Stomach smooth muscle (tissue), 2 donors: ENCODE measurements around the gene CNNM1.

ENCODE experiments used
- H3K27ac ChIP-seq: one replicate; pipeline ENCODE4 v1.7.0; 2013; ENCODE audit warnings: mild to moderate bottlenecking, low read length, inconsistent platforms
- H3K27me3 ChIP-seq, 2 donors: one replicate each; pipeline ENCODE4 v1.7.0; 2013; ENCODE audit warnings: low read length in 2 of 2; ENCODE audit not compliant: insufficient read depth in 2 of 2, control insufficient read depth in 1 of 2
- H3K36me3 ChIP-seq, 2 donors: one replicate each; pipeline ENCODE4 v1.7.0; 2013; ENCODE audit warnings: low read length in 2 of 2; ENCODE audit not compliant: control insufficient read depth in 2 of 2, insufficient read depth in 2 of 2
- H3K4me1 ChIP-seq: one replicate; pipeline ENCODE4 v1.7.0; 2013; ENCODE audit warnings: low read length; ENCODE audit not compliant: control insufficient read depth, insufficient read depth
- H3K4me3 ChIP-seq, 2 donors: one replicate each; pipeline ENCODE4 v1.7.0; 2013; ENCODE audit warnings: low read length in 2 of 2
- H3K9ac ChIP-seq, 2 donors: one replicate each; pipeline ENCODE4 v1.7.0; 2013; ENCODE audit warnings: low read length in 2 of 2, mild to moderate bottlenecking in 1 of 2
- H3K9me3 ChIP-seq, 2 donors: one replicate each; pipeline ENCODE4 v1.7.0; 2013; ENCODE audit warnings: low read length in 2 of 2; ENCODE audit not compliant: control insufficient read depth in 2 of 2
- donor health status: healthy.
- donor health status: Pancreatic carcinoma.

The CNNM1 gene

DNA sequence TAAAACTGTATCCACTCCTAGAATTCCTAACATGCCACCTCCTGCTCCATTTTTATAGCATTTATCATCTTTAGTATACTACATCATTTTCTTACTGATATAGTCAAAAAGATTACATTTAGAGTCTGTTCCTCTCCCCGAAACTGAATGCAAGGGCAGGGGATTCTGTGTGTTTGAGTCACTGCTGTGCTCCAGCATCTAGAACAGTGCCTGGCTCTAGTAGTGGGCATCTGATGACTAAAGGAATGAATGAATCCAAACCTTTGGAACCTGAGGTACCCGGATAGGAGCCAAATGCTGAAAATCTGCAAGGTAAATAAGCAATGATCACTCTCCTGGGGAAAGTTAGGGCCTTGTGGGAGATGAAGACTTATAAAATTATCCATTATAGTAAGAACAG lies 82.4 kb downstream of the CNNM1 start:
- peaks cover 2 to 9% of the 10 kb centered on the region in 2 donors for H3K36me3 ChIP-seq
- no peaks in the 10 kb centered on the region for H3K9me3 ChIP-seq
- H3K4me3 ChIP-seq, result no peak overlapping the region
- no peaks in the 10 kb centered on the region for H3K27me3 ChIP-seq
- no peak overlapping the region for H3K27ac ChIP-seq
- H3K9ac ChIP-seq, result no peak overlapping the region
- H3K4me1 ChIP-seq, result no peaks in the 10 kb centered on the region

DNA sequence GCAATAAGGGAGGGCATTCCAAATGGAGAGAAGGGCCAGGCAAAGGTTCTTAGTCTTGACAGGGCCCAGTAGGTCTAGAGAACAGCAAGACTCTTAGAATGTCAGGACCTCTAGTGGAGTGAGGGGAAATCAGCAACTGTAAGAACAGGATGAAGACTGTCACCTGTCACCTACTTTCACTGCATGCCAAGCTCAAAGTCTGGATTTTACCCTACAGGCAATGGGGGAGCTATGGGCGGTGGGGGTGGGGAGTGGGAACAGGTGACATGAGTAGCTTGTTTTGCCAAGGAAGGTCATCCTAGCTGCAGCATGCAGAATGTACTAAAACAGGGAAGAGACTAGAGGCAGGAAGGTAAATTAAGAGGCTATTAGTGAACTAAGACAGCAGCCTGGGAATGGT lies 82.9 kb downstream of the CNNM1 start:
- Histone ChIP-seq H3K9me3 (no peaks in the 10 kb centered on the region), H3K27me3 (no peaks in the 10 kb centered on the region), H3K36me3 (peaks cover 0 to 5% of the 10 kb centered on the region in 2 donors), H3K4me3 (no peak overlapping the region), H3K4me1 (no peaks in the 10 kb centered on the region), H3K9ac (no peak overlapping the region), H3K27ac (no peak overlapping the region)

DNA sequence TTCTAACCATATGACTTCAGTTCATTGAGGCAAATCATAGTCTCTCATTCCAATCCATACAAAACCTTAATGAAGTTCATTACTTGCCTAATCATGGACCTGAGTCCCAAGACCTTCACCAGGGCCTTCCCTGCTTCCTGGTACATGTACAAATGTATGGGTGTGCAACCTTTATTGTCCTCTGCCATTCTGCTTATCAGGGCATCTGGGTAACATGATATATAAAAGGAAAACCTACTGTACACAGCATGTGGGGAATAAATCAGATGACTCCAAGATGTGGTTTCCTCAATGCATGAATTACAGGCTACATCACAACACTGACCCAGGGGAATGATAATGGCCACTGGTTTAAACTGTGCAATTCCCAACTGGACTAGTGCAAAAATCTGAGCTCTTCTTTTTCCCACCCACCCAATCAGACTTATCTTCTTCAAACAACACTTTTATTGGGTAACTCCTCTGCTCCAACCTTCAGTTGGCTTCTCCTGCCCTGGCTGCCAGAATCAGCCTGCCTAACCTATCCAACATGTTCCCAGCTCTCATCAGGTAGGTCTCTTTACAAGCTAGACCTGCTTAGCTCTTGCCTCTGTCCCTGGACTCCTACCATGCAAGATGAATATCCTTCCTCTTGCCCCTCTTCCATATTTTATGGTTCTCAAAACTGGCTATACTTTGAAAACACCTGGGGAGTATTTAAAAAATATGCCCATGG lies 89.9 kb downstream of the CNNM1 start:
- Histone ChIP-seq H3K9ac (no peak overlapping the region), H3K9me3 (no peaks in the 10 kb centered on the region), H3K27me3 (no peaks in the 10 kb centered on the region), H3K4me1 (no peaks in the 10 kb centered on the region), H3K27ac (no peak overlapping the region), H3K36me3 (peaks cover 8 to 21% of the 10 kb centered on the region in 2 donors), H3K4me3 (no peak overlapping the region)

GRCh38 chr10:99419688-99420087 lies 90.5 kb downstream of the CNNM1 start:
- Histone ChIP-seq H3K27ac (no peak overlapping the region), H3K36me3 (peaks cover 8 to 22% of the 10 kb centered on the region in 2 donors), H3K27me3 (no peaks in the 10 kb centered on the region), H3K9me3 (no peaks in the 10 kb centered on the region), H3K4me3 (no peak overlapping the region), H3K4me1 (no peaks in the 10 kb centered on the region), H3K9ac (no peak overlapping the region)

DNA sequence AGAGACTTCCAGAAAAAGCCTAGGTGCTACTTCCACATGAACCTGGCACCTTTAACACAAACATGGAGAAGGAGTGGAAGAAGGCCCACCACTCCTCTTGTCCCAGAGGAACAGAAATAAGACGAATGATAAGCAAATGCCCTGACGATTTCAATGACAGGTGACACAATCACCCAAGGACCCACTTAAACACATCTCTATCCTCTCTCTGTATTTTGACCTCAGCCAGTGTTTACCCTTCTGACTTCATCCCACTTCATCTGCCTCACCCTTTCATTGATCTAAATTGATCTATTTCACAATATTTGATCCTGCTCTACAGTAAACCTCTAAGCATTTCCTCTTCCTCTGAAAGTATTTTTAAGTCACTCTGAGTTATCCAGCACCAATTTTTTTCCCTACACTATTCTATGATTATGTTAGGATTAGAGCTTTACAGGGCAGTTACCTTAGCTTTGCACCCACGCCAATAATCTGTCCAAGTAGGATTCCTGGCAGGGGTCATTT lies 92.1 kb downstream of the CNNM1 start:
- Histone ChIP-seq H3K27ac (no peak overlapping the region), H3K4me1 (no peaks in the 10 kb centered on the region), H3K27me3 (no peaks in the 10 kb centered on the region), H3K9ac (no peak overlapping the region), H3K4me3 (no peak overlapping the region), H3K9me3 (no peaks in the 10 kb centered on the region), H3K36me3 (peaks cover 21 to 32% of the 10 kb centered on the region in 2 donors)

DNA sequence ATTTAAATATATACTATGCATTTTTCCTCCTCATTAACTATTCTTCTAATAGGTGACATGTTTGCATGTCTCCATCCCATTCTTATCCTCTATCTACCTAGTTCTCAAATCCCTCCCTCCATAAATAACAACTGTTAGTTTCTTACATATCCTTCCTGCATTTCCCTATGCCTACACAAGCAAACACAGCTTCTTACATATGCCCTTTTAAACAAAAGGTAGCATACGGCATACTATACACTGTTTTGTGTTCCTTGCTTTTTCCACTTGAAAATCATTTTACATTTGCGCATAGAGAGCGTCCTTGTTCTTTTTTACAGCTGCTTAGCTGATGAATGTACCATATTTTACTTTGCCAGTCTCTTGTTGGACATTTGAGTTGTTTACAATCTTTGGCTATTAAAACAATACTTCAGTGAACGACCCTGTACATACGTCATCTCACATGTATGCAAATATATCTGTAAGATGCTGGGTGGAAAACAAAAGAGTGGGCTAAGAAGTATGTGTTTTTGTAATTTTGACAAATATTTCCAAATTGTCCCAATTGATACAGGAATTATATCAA lies 93.5 kb downstream of the CNNM1 start:
- Histone ChIP-seq H3K27me3 (no peaks in the 10 kb centered on the region), H3K9ac (no peak overlapping the region), H3K27ac (no peak overlapping the region), H3K9me3 (no peaks in the 10 kb centered on the region), H3K4me3 (no peak overlapping the region), H3K36me3 (peaks cover 21 to 32% of the 10 kb centered on the region in 2 donors), H3K4me1 (no peaks in the 10 kb centered on the region)

DNA sequence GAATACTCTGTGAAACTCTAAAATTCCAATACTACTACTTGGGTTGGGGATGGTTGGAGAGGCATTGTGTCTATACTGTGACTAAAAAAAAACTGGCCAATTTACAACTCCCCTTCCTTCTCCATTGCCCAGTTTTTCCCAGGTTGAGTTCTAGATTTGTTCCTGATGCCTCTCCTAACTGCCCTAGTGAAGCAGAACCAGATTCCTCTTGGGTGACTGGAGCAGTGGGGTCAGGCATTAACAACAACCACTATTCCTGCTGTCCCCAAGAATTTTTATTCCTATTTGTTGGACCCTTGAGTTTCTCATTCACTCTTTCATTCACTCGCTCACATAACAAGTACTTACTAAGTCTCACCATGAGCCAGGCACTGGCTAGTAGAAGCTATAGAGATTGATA lies 95.5 kb downstream of the CNNM1 start:
- Histone ChIP-seq H3K27me3 (no peaks in the 10 kb centered on the region), H3K4me1 (peaks cover 4% of the 10 kb centered on the region), H3K4me3 (no peak overlapping the region), H3K9me3 (no peaks in the 10 kb centered on the region), H3K9ac (no peak overlapping the region), H3K36me3 (peaks cover 17 to 22% of the 10 kb centered on the region in 2 donors), H3K27ac (no peak overlapping the region)

- Histone ChIP-seq H3K4me1 (peaks cover 9% of the 10 kb centered on the region), H3K9me3 (no peaks in the 10 kb centered on the region), H3K9ac (no peak overlapping the region), H3K4me3 (no peak overlapping the region), H3K27ac (no peak overlapping the region), H3K36me3 (peaks cover 13 to 17% of the 10 kb centered on the region in 2 donors), H3K27me3 (no peaks in the 10 kb centered on the region)
Observed at GRCh38 chr10:99425204-99425603, 96.0 kb downstream of the CNNM1 start.

- Histone ChIP-seq H3K4me3 (no peak overlapping the region), H3K27ac (no peak overlapping the region), H3K36me3 (peaks cover 12 to 13% of the 10 kb centered on the region in 2 donors)
Observed at GRCh38 chr10:99426689-99427088, 97.5 kb downstream of the CNNM1 start.

GRCh38 chr10:99427566-99428190 lies 98.5 kb downstream of the CNNM1 start:
- H3K9me3 ChIP-seq, result no peaks in the 10 kb centered on the region
- H3K36me3 ChIP-seq, result peaks cover 12 to 13% of the 10 kb centered on the region in 2 donors
- no peak overlapping the region for H3K27ac ChIP-seq
- no peaks in the 10 kb centered on the region for H3K27me3 ChIP-seq
- no peak overlapping the region for H3K9ac ChIP-seq
- H3K4me1 ChIP-seq, result peaks cover 18% of the 10 kb centered on the region
- H3K4me3 ChIP-seq, result no peak overlapping the region

More at GRCh38 chr10:99426689-99427088, 97.5 kb downstream of the CNNM1 start:
- Histone ChIP-seq H3K9ac (no peak overlapping the region), H3K4me1 (peaks cover 14% of the 10 kb centered on the region), H3K27me3 (no peaks in the 10 kb centered on the region), H3K9me3 (no peaks in the 10 kb centered on the region)
